HG03159 (cell line): ENCODE data around the gene ZGRF1.
"Not testable (repeated sequence)": the region's sequence is repeated elsewhere in the genome, so short reads cannot be mapped to it uniquely, and the experiment has no call there.

Experiments used
- ATAC-seq: cut with Tn5 transposase; IDR thresholded peaks from one replicate; pipeline ENCODE4 v1.9.1; 2021; ENCODE audit warnings: mild to moderate bottlenecking, moderate library complexity; ENCODE audit not compliant: unreplicated experiment

Gene ZGRF1

GRCh38 chr4:112636688-112637551, at the start of gene ZGRF1, which contains the start of gene LARP7:
ZGRF1 (minus strand) TSS chr4:112636909; CDS start chr4:112633176, 3,733 bp downstream.
LARP7 (plus strand) TSS chr4:112637143; CDS start chr4:112644670, 7,527 bp downstream.
- peak; percentile 93 for ATAC-seq

- ATAC-seq = no peak
Observed at GRCh38 chr4:112680996-112681395, 44.3 kb upstream of the ZGRF1 start.

- no peak for ATAC-seq
Observed at GRCh38 chr4:112677519-112678091, 40.9 kb upstream of the ZGRF1 start.

GRCh38 chr4:112674376-112674775, 37.7 kb upstream of the ZGRF1 start:
- no peak for ATAC-seq

- ATAC-seq = no peak
Observed at GRCh38 chr4:112673686-112674085, 37.0 kb upstream of the ZGRF1 start.

- ATAC-seq = no peak
Observed at GRCh38 chr4:112673076-112673475, 36.4 kb upstream of the ZGRF1 start.

GRCh38 chr4:112668131-112668530, 31.4 kb upstream of the ZGRF1 start:
- ATAC-seq = no peak

GRCh38 chr4:112664611-112665010, 27.9 kb upstream of the ZGRF1 start:
- ATAC-seq = no peak

- ATAC-seq = not testable (repeated sequence)
Observed at GRCh38 chr4:112656115-112656514, 19.4 kb upstream of the ZGRF1 start.

GRCh38 chr4:112655270-112655669, 18.6 kb upstream of the ZGRF1 start:
- no peak for ATAC-seq

GRCh38 chr4:112652216-112652615, 15.5 kb upstream of the ZGRF1 start:
- no peak for ATAC-seq

- ATAC-seq = no peak
Observed at GRCh38 chr4:112651641-112652040, 14.9 kb upstream of the ZGRF1 start.

GRCh38 chr4:112650332-112650731, 13.6 kb upstream of the ZGRF1 start:
- no peak for ATAC-seq

GRCh38 chr4:112649055-112649408, 12.3 kb upstream of the ZGRF1 start:
- ATAC-seq = no peak

- no peak for ATAC-seq
Observed at GRCh38 chr4:112648263-112649054, 11.8 kb upstream of the ZGRF1 start.

- ATAC-seq = no peak
Observed at GRCh38 chr4:112647785-112648184, 11.1 kb upstream of the ZGRF1 start.

GRCh38 chr4:112646632-112647537, 10.2 kb upstream of the ZGRF1 start:
- no peak for ATAC-seq

- no peak for ATAC-seq
Observed at GRCh38 chr4:112645541-112646329, 9.0 kb upstream of the ZGRF1 start.
